HuH-7.5 (cell line): ENCODE data around the gene NTHL1.

Experiments used
- DNase-seq: peaks from one replicate; pipeline ENCODE4 v3.0.0; 2011; ENCODE audit warnings: low spot score

NTHL1 gene

GRCh38 chr16:2083876-2084780 is 36.5 kb upstream of the NTHL1 start:
- no peak for DNase-seq

- no peak for DNase-seq
Observed at GRCh38 chr16:2083409-2083808, 35.8 kb upstream of the NTHL1 start.

DNA sequence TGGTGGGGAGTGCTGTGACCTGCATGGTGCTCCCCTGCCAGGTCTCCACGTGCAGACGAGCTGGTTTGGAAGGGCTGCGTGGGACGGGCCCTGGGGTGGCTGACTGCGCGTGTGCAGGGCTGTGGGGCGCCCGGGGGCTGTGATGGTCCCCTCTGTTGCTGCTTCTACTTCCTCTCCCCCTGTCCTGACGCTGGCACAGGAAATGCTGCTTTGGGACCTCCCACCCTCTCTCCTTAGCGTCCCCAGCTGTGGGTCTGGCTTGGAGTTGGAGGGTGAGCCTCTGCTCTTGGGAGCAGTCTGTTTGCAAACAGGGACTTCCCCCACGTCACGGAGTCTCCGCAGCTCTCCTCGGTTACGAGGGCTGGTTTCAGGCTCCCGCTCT is 35.3 kb upstream of the NTHL1 start:
- DNase-seq, result no peak

DNA sequence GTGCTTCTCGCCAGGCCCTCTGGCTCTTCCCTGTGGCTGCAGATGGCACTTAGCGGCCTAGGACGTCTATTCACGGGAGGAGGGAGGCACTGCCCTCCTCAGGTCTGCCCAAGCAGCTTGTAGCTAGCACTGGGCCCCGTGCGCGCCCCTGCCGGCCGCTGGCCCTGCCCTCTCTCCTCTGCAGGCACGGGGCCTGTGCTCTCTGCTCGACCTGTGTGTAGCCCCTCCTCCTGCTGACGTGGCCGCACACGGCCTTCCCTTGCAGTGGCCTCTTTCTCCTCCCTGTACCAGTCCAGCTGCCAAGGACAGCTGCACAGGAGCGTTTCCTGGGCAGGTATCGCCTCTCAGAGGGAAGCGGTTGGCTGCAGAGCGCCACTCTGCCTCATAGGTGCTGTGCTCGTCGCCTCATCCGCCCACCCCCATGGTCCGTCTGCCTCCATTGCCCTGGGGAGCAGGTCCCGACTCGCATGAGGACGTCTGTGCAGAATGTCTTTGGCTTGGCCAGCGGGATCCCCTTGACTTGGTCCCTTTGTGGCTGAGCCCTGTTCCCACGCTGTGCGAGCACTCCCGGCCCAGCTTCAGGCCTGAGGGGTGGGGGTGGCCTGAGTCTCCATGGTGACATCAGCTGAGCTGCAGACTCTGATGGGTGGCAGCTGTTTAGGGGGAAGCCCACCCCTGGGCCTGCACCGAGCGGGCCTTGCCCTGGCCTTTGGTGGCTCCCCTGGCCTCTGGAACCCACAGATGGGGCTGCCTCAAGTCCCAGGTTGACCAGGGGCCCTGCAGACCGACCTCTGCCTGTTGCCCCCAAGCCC is 34.7 kb upstream of the NTHL1 start:
- DNase-seq, result no peak

DNA sequence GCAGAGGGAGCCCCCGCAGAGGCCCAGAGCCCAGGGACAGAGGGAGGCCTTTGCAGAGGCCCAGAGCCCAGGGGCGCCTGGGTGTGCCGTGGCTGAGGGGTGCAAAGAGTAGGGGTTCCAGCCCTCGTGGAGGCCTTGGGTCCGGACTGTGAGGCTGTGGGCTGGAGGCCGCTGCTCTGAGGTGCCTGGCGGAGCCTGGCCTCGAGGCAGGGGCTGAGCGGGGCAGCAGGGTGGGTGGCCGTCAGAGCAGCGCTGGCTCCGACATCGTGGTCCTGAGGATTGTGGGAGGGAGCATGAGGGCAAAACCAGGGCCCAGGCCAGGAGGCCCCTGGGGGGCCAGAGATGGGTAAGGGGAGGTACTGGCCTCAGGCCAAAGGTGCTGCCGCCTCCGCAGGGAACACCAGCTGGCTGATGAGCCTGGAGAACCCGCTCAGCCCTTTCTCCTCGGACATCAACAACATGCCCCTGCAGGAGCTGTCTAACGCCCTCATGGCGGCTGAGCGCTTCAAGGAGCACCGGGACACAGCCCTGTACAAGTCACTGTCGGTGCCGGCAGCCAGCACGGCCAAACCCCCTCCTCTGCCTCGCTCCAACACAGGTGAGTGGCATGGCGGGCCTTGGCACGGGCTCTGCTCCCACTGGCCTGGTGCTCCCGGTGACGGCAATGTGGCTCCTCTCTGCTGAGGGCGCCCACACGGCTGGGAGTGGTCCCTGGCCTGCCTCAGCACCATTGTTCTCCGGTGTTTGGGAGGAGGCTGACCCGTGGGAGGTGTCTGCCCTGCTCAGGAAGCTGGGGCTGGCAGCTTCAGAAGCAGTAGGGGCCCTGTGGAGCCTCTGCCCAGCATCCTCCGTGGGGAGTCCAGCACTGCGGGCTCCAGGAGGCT is 33.8 kb upstream of the NTHL1 start:
- DNase-seq, result no peak

DNA sequence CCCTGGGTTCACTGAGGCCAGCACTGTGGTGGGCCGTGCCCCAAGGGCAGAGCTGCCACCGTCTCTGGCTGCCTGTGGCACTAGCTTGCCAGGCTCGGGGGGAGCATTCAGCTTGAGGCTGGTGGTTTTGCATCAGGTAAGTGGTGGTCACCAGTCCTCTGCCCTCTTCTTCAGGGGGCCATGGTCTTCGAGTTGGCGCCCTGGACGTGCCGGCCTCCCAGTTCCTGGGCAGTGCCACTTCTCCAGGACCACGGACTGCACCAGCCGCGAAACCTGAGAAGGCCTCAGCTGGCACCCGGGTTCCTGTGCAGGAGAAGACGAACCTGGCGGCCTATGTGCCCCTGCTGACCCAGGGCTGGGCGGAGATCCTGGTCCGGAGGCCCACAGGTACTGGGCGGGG is 32.4 kb upstream of the NTHL1 start:
- no peak for DNase-seq

DNA sequence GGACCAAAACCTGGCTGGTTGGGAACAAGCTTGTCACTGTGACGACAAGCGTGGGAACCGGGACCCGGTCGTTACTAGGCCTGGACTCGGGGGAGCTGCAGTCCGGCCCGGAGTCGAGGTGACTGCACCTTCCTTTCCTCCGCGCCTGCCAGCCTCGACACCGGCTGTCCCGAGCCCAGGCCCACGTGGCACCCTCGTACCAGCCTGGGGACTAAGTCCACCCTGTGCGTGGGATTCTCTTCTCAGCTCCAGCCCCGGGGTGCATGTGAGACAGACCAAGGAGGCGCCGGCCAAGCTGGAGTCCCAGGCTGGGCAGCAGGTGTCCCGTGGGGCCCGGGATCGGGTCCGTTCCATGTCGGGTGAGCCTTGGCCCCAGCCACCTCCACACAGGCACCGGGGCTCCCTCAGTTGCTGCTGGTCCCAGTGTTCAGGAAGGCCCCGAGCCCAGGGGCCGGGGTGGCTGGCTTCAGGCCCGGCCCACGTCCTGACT is 31.7 kb upstream of the NTHL1 start:
- DNase-seq, result no peak

DNA sequence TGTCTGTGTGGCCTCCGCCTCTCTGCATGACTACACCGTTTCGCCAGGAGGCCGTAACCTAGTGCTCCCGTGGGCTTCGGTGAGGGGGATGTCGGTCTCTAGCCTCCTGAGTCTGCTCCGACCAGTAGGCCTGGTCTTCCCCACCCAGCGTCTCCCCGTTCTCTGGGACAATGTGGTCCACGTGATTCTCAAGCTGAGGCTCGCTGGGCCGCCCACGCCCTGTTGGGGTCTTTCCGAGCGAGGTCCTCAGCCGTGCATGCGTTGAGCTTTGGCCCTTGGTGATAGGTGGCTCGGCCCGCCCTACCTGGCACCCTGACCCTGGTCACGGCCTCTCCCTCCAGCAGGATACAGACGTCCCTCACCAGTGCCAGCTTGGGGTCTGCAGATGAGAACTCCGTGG is 31.1 kb upstream of the NTHL1 start:
- no peak for DNase-seq

- no peak for DNase-seq
Observed at GRCh38 chr16:2078096-2078495, 30.5 kb upstream of the NTHL1 start.

GRCh38 chr16:2077696-2078095 is 30.1 kb upstream of the NTHL1 start:
- no peak for DNase-seq

DNA sequence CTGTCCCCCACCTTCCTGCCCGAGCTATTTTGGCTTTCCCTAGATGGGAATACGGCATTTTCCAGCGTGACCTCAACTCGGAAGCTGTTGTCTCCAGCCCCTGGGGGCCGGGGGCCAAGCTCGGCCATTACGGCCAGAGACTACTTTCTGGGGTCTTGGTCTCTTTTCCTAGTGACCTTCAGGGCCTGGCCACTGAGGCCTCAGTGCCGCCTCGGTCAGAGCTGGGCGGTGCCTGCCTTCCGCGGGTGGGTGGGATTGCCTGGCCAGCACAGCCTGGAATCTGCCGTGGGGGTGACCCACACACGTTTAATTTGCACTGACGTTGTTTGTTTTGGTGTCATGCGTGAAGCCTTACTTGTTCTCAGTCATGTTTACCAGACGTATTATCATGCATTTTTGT is 29.4 kb upstream of the NTHL1 start:
- no peak for DNase-seq

DNA sequence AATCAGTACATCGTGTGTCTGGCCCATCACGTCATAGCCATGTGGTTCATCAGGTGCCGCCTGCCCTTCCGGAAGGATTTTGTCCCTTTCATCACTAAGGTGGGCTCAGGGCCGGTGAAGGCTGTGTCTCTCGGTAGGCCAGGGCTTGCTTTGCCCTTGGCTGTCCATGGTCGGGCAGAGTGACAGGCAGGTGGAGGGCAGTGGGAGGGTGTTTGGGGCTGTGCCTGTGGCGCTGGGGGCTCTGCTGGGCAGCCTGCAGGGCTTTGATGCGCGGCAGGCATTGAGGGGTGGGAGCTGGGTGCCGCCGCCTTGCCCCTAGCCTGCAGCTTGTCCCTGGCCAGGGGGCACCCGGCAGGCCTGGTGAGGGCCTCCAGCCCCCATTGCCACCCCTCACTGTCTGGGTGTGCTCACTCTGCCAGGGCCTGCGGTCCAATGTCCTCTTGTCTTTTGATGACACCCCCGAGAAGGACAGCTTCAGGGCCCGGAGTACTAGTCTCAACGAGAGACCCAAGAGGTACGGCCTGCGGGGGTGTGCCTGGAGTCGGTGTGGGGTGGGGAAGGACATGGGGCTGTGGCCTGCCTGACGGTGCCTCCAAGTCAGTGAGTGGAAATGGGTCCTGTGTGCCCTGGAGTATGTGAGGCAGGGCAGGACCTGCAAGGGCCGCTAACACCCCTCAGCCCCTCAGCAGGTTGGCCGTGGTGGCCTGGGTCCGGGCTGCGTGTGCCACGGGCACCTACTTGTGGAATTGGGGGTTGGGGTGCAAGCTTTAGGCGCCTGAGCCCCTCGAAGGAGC is 28.6 kb upstream of the NTHL1 start:
- no peak for DNase-seq

DNA sequence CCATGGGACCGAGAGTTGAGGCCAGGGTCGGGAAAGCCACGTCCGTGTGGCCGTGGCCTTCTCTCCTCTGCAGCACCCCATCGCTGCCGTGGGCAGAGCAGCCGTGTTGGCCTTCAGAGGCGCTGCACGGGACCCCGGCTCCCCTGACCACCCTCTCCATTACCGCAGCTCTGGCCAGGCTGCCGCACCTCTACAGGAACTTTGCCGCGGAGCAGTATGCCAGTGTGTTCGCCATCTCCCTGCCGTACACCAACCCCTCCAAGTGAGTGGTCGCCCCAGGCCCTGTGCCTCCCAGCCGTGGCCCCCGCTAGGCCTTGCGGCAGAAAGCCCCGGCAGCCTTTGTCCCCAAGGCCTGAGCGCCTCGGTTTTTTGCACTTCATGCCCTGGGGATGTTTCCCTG is 28.0 kb upstream of the NTHL1 start:
- no peak for DNase-seq

GRCh38 chr16:2074071-2074470 is 26.4 kb upstream of the NTHL1 start:
- no peak for DNase-seq

DNA sequence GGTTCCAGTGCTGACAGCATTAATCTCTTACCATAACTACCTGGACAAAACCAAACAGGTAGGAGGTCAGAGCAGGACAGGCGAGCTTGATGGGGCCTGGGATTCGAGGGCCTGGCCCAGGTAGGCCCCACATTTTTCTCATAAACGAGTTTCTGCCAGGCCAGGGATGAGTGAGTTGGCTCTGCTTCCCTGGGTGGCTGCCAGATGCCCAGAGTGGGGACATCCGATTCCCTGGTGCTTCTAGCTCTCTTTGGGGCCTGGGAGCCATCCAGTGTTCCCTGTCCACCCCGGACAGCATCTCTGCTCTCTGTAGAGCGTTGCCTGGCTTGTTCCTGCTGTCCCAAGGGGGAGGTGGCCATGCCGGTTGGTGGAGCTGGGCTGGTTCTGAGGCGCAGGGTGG is 25.3 kb upstream of the NTHL1 start:
- no peak for DNase-seq

DNA sequence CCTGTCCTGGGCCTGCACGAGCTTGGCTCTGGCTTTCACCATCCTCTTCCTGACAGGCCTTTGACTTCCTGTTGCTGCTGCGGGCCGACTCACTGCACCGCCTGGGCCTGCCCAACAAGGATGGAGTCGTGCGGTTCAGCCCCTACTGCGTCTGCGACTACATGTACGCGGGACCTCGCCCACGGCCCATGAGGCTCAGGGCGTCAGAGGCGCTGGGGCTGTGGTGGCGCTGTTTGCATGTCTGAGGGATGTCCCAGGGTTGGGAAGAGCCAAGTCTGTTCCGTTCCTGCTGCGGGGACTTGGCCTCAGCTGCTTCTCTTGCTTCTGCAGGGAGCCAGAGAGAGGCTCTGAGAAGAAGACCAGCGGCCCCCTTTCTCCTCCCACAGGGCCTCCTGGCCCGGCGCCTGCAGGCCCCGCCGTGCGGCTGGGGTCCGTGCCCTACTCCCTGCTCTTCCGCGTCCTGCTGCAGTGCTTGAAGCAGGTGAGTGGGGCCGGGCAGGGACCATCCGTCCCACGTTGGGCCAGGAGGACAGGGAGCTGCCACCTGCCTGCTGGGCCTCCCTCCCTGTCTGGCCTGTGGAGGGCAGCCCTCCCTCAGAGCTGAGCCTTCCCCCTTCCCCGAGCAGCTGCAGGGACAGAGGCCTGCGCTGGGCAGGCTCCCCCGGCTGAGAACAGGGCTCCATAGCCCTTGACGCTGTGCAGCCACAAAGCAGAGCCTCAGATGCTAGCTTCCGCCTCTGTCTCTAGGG is 24.0 kb upstream of the NTHL1 start:
- no peak for DNase-seq

- no peak for DNase-seq
Observed at GRCh38 chr16:2070576-2071453, 23.2 kb upstream of the NTHL1 start.

DNA sequence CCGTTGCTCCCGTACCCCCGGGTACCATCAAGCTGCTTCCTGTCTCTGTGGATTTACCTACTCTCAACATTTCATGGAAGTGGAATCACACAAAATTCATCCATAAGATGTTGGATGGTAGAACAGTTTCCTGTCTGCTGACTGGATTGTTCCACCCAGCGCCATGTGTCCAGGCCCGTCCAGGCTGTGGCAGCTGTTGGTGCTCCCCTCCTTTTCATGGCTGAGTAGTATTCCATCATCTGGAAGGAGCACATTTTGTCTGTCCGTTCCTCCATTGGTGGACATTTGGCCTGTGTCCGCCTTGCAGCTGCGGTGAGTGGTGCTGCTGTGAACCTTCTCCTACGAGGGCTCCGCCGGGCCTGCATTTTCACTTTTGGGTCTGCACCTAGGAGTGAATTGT is 18.5 kb upstream of the NTHL1 start:
- DNase-seq, result no peak

GRCh38 chr16:2064368-2064945 is 16.8 kb upstream of the NTHL1 start:
- no peak for DNase-seq
